ENCODE measurements around the gene SUV39H2.
"Not testable (repeated sequence)": the region's sequence is repeated elsewhere in the genome, so short reads cannot be mapped to it uniquely, and the experiment has no call there.

Gene SUV39H2

DNA sequence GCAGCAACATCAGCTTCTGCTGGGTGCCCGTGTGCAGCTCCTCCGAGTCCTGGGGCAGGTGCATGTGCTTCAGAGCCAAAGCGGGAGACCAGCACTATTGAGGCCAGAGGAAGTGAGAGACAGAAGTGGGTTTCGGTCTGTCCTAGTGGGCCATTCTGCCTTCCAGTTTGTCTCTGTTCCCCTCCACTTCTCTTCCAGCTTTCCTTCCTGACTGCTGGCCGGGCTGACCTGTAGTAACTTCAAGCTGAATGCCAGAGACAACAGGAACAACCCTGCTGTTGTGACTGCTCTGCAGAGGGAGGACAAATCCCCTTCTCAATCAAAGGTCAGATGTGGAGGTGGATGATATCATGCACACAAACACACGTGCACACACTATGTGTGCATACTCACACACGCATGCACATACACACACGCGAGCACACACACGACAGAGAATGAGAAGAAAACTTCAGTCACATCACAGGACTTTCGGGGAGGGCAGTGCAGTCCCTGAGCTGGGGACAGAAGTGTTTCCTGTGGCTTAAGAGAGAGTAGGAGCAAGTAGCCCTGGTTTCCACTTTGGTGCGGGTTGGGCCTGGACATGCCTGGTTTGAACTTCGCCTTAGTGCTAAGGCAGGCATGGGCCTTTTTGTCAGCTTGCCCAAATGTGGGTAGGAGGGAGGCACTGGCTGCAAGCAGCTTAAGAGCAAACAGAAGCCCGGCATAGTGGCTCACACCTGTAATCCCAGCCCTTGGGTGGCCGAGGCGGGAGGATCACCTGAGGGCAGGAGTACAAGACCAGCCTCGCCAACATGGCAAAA lies 63.7 kb downstream of the SUV39H2 start:
- not testable (repeated sequence) for DNase-seq

DNA sequence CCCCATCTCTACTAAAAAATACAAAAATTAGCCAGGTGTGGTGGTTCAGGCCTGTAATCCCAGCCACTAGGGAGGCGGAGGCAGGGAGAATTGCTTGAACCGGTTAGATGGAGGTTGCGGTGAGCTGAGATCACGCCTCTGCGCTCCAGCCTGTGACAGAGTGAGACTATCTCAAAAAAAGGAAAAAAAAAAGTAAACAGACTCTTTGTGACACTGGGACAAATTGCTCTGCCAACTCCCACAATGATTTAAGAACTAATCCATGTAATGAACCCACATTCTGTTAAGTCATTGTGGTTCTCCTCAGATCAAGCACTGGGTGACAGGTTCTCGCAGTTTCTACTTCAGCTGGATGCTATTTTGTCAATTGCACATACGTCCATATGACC lies 64.3 kb downstream of the SUV39H2 start:
- DNase-seq, result not testable (repeated sequence)

DNA sequence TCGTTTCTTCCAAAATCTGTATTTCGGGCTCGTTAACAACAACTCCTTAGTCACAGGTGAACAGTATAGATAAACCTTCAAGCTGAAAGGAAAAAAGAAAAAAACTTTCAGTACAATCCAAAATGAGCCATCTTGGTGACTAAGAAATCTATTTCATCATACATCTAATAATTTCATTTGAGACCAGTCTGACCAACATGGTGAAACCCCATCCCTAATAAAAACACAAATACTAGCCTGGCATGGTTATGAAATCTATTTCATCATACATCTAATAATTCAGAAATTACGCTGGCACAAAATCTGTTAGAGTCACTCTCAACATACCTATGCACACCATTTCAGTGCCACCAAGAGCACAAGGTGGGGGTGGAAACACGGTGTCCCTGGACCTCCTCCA lies 66.4 kb downstream of the SUV39H2 start:
- no peak for DNase-seq

GRCh38 chr10:14947268-14947667 lies 68.6 kb downstream of the SUV39H2 start:
- no peak for DNase-seq

DNA sequence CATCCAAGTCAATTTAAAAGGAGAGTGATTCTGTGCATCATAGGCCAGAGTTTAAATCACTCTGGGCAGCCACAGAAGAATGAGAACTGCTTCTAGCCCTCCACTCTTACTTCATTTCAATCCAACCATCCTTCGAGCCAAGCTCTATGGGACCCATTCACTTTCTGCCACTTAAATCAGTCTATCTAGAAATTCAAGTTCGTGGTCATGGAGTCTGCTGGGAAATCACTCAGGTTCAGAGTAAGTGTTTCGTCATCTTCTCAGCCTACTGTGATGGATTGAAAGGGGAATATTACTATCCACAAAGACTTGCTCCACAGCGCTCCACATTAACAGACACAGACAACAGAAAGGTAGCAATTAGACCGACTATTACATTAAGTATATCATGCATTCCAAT lies 70.6 kb downstream of the SUV39H2 start:
- DNase-seq, result no peak

- DNase-seq, result no peak
Observed at GRCh38 chr10:14952851-14953423, 74.3 kb downstream of the SUV39H2 start.

DNA sequence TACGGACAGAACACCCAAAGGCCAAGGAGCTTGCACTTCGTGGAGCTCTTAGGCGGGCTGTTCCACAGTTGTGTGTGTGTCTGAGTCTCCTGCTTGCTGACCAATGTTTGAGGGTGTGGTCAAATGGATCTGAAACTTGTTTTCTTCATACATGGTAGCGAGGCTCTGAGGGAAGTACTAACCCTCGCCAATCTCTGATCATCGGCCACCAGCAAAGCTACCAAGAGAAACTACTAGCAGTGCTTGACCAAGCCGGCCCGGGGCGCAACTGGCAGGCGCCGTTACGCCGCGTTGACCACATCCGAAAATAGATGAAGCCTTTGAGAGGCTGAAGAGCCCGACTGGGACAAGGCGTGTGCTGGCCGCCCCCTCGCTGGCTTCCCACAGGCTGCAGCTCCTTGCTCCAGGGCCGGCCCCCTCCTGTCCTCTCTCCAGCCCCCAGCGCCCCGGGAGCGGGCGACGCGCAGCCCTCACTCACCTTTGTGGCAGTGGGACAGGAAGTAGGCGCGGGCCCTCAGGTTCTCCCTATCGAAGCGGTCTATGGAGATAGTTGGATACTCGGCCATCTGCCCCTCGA lies 74.8 kb downstream of the SUV39H2 start:
- DNase-seq, result no peak

All from SHP77 treated with DMSO at 0.1 percent for 48 hours (cell line).